ENCODE data around the gene TIMM21.

DNA sequence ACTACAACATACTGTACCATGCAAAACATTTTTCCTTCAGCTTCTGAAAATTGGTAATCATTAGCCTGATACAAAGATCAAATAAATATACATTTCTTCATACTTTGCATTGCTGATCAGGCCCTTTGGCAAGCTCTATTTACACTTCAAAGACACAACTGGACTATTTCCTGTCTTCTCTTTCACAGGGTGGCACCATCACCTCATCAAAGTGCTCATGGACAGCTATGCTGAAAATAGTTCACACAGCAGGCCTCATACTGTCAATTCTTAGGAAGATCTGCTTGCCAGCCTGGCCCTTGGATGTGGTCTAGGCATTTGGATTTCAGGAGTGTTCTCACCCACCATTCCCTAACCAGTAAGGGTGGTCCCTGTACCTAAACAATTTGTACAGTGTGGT lies 34.6 kb upstream of the TIMM21 start:
- TF ChIP-seq POLR2A (IDR thresholded peaks at IDR 0.05; ENCODE audit: low read depth, low read length) (no peak), POLR2AphosphoS5 (IDR thresholded peaks at IDR 0.05; ENCODE audit: low read depth, low read length) (no peak), TAF1 (IDR thresholded peaks at IDR 0.05; ENCODE audit: low read depth, low read length) (no peak), POU2F2 (IDR thresholded peaks at IDR 0.05; ENCODE audit: low read depth, low read length) (no peak), PAX5 (IDR thresholded peaks at IDR 0.05; ENCODE audit: insufficient read depth, low read length, severe bottlenecking) (no peak), SPI1 (IDR thresholded peaks at IDR 0.05; ENCODE audit: low read depth, low read length) (no peak)

Data from GM12891 (cell line).